IMR-90 (cell line): ENCODE results near the gene SLC66A2. TPM values are rescaled to one million over a fixed set of nuclear protein-coding genes. Genes with fewer than 3 reads are reported as not detected.

ENCODE experiments used
- ATAC-seq: fragments of 200-7000 bp; cut with Tn5 transposase; 2 replicates; pipeline ENCODE4 v1.9.1; 2020; ENCODE audit warnings: low read depth, mild to moderate bottlenecking, moderate library complexity
- BruUV-seq: library from RNA; stranded (reverse); fragments of 400-500 nt; replicated peaks from 2 replicates; lab custom pipeline; 2021; lab: Mats Ljungman, UMichigan
- CTCF ChIA-PET: fragments of 300-600 bp; formaldehyde crosslinking; extraction: SDS; loops from one replicate; lab custom pipeline; 2021; ENCODE audit warnings: antibody characterized with exemption; lab: Yijun Ruan, JAX
- POLR2A ChIA-PET: fragments of 300-600 bp; sonication (Branson Sonifier 250); formaldehyde crosslinking; loops from one replicate; lab custom pipeline; 2022; ENCODE audit warnings: antibody characterized with exemption; ENCODE audit not compliant: unreplicated experiment; lab: Charles Lee
- DNase-seq: peaks from one replicate; pipeline ENCODE4 v3.0.0; 2013
- H2AFZ ChIP-seq: replicated peaks from 2 replicates; pipeline ENCODE3; 2013; ENCODE audit warnings: low read length, mild to moderate bottlenecking; ENCODE audit not compliant: poor library complexity
- H2AK5ac ChIP-seq: 2 replicates; pipeline ENCODE4 v1.6.1; 2013; ENCODE audit warnings: low read depth, low read length, inconsistent platforms
- H2AK9ac ChIP-seq: replicated peaks from 2 replicates; pipeline ENCODE3; 2013; ENCODE audit warnings: mild to moderate bottlenecking, low read depth, low read length, moderate library complexity; ENCODE audit not compliant: poor library complexity
- H2BK120ac ChIP-seq: 2 replicates; pipeline ENCODE4 v1.6.1; 2013; ENCODE audit warnings: low read depth, low read length, inconsistent platforms
- H2BK15ac ChIP-seq: 3 replicates; pipeline ENCODE4 v1.6.1; 2013; ENCODE audit warnings: low read depth, low read length, inconsistent platforms
- H2BK20ac ChIP-seq: 2 replicates; pipeline ENCODE4 v1.6.1; 2013; ENCODE audit warnings: low read depth, mild to moderate bottlenecking, inconsistent platforms, low read length, moderate library complexity
- H2BK5ac ChIP-seq: 2 replicates; pipeline ENCODE4 v1.6.1; 2013; ENCODE audit warnings: mild to moderate bottlenecking, low read depth, low read length, inconsistent platforms; ENCODE audit not compliant: poor library complexity, severe bottlenecking
- H3K14ac ChIP-seq: replicated peaks from 2 replicates; pipeline ENCODE4 v1.6.1; 2013; ENCODE audit warnings: low read depth, low read length, inconsistent platforms
- H3K18ac ChIP-seq: 2 replicates; pipeline ENCODE4 v1.6.1; 2013; ENCODE audit warnings: low read depth, low read length, control low read depth
- H3K23ac ChIP-seq: 2 replicates; pipeline ENCODE4 v1.6.1; 2013; ENCODE audit warnings: low read depth, low read length, inconsistent platforms
- H3K27ac ChIP-seq: 2 replicates; pipeline ENCODE4 v1.5.1; 2013; ENCODE audit warnings: mild to moderate bottlenecking, control low read depth, low read length; ENCODE audit not compliant: insufficient read depth
- H3K27me3 ChIP-seq: 2 replicates; pipeline ENCODE4 v1.6.1; 2013; ENCODE audit warnings: low read length; ENCODE audit not compliant: control insufficient read depth, insufficient read depth
- H3K36me3 ChIP-seq: 2 replicates; pipeline ENCODE4 v1.6.1; 2013; ENCODE audit warnings: low read length, mixed read lengths; ENCODE audit not compliant: control insufficient read depth, insufficient read depth
- H3K4ac ChIP-seq: 2 replicates; pipeline ENCODE4 v1.6.1; 2013; ENCODE audit warnings: low read depth, low read length, inconsistent platforms
- H3K4me1 ChIP-seq: 2 replicates; pipeline ENCODE4 v1.6.1; 2013; ENCODE audit warnings: low read length, mixed read lengths; ENCODE audit not compliant: control insufficient read depth, insufficient read depth
- H3K4me2 ChIP-seq: 2 replicates; pipeline ENCODE4 v1.6.1; 2013; ENCODE audit warnings: low read depth, mild to moderate bottlenecking, control low read depth, low read length, moderate library complexity
- H3K4me3 ChIP-seq: 2 replicates; pipeline ENCODE4 v1.5.1; 2013; ENCODE audit warnings: low read depth, mild to moderate bottlenecking, control low read depth, low read length, moderate library complexity; ENCODE audit not compliant: insufficient read depth
- H3K56ac ChIP-seq: 2 replicates; pipeline ENCODE4 v1.6.1; 2013; ENCODE audit warnings: low read length, inconsistent platforms; ENCODE audit not compliant: insufficient read depth; ENCODE audit errors: extremely low read depth
- H3K79me1 ChIP-seq, 2 experiments: 2 replicates each; pipeline ENCODE4 v1.6.1; 2013; ENCODE audit warnings: low read length in 2 of 2, inconsistent platforms in 1 of 2, low read depth in 1 of 2
- H3K9ac ChIP-seq: 2 replicates; pipeline ENCODE4 v1.6.1; 2013; ENCODE audit warnings: low read depth, low read length, control low read depth
- H3K9me1 ChIP-seq: 2 replicates; pipeline ENCODE4 v1.6.1; 2013; ENCODE audit warnings: low read length, inconsistent platforms; ENCODE audit not compliant: insufficient read depth
- H3K9me3 ChIP-seq: 2 replicates; pipeline ENCODE4 v1.6.1; 2013; ENCODE audit warnings: low read length; ENCODE audit not compliant: control insufficient read depth, insufficient read depth
- H4K20me1 ChIP-seq: 2 replicates; pipeline ENCODE4 v1.6.1; 2013; ENCODE audit warnings: low read length, inconsistent platforms; ENCODE audit not compliant: insufficient read depth
- H4K5ac ChIP-seq: 2 replicates; pipeline ENCODE4 v1.6.1; 2013; ENCODE audit warnings: mild to moderate bottlenecking, low read depth, low read length, control low read depth
- H4K8ac ChIP-seq, 2 experiments: 2 replicates each; pipeline ENCODE4 v1.6.1; 2013; ENCODE audit warnings: low read depth in 2 of 2, low read length in 2 of 2, control low read depth in 1 of 2, inconsistent platforms in 1 of 2
- H4K91ac ChIP-seq: 2 replicates; pipeline ENCODE4 v1.6.1; 2013; ENCODE audit warnings: low read depth, low read length, inconsistent platforms; ENCODE audit not compliant: insufficient read depth
- BHLHE40 ChIP-seq: fragments of 150-350 bp; IDR thresholded peaks from 2 replicates; pipeline ENCODE4 v1.6.1; 2016; ENCODE audit warnings: mild to moderate bottlenecking, low read depth, low read length
- MAFK ChIP-seq: IDR thresholded peaks from 2 replicates; pipeline ENCODE4 v1.6.1; 2012; ENCODE audit warnings: low read depth, low read length, improper control_type of control experiment
- NFE2L2 ChIP-seq: fragments of 150-350 bp; IDR thresholded peaks from 2 replicates; pipeline ENCODE4 v1.6.1; 2016; ENCODE audit warnings: low read depth, mild to moderate bottlenecking, low read length
- RCOR1 ChIP-seq: IDR thresholded peaks from 2 replicates; pipeline ENCODE4 v1.6.1; 2012; ENCODE audit warnings: mild to moderate bottlenecking, low read length, improper control_type of control experiment; ENCODE audit not compliant: insufficient replicate concordance
- SMC3 ChIP-seq: fragments of 150-350 bp; IDR thresholded peaks from 2 replicates; pipeline ENCODE4 v1.6.1; 2016; ENCODE audit warnings: low read depth, mild to moderate bottlenecking, antibody characterized with exemption, low read length, moderate library complexity
- WGBS, 2 experiments: methylation state at CpG; one replicate each; pipeline versions ENCODE4 v1.1.5 to v1.1.7; 2013; ENCODE audit warnings: missing lambda C conversion rate in 2 of 2; ENCODE audit not compliant: insufficient read length in 1 of 2; ENCODE audit errors: extremely low coverage in 2 of 2; 5-methylcytosine and 5-hydroxymethylcytosine counted together
- dilution Hi-C: fragments of 300-500 bp; cut with HindIII; formaldehyde crosslinking; loops from one replicate; pipeline ENCODE4 v1.14.3; 2018; ENCODE audit warnings: low sequenced_read_pairs; ENCODE audit not compliant: unreplicated experiment
- in situ Hi-C: fragments of 300-500 bp; cut with MboI; formaldehyde crosslinking; loops from 3 replicates; pipeline ENCODE4 v1.14.3; 2019; ENCODE audit warnings: low sequenced_read_pairs, inconsistent platforms, mixed read lengths
- intact Hi-C: fragments of 100-400 bp; cut with micrococcal nuclease; formaldehyde crosslinking; loops from 2 replicates; pipeline ENCODE4 v1.10.0; 2022
- polyA plus RNA-seq, 3 experiments: library from polyadenylated mRNA; depleted of rRNA; stranded (reverse); fragments of >200 nt; gene quantifications; 2 replicates each; pipeline ENCODE4 v1.2.3, GENCODE V29; 2012; ENCODE audit warnings: low replicate concordance in 1 of 3
- total RNA-seq: library from RNA; depleted of rRNA; stranded (reverse); fragments of >200 nt; gene quantifications from 2 replicates; pipeline ENCODE4 v1.2.3, GENCODE V29; 2012

The SLC66A2 gene
- total and polyA plus RNA-seq, 2 of the 4 experiments (the other 2 are of a cell fraction): 17.6 to 23.5 TPM

GRCh38 chr18:79902075-79902474 is 49.4 kb downstream of the SLC66A2 start:
- ChIA-PET CTCF (no interaction called here), POLR2A (no interaction called here)
- Histone ChIP-seq H3K27me3 (no peaks in the 10 kb centered on the region), H3K18ac (no peak overlapping the region), H3K9ac (no peak overlapping the region), H2AFZ (no peak overlapping the region), H4K5ac (no peak overlapping the region), H3K56ac (no peak overlapping the region), H2BK15ac (no peak overlapping the region), H2AK9ac (no peak overlapping the region), H3K4me2 (no peak overlapping the region), H3K9me1 (no peaks in the 10 kb centered on the region), H2BK5ac (no peak overlapping the region), H3K27ac (no peak overlapping the region), H3K4me3 (no peak overlapping the region), H3K9me3 (peaks cover 34% of the 10 kb centered on the region), H4K91ac (no peak overlapping the region), H2BK20ac (no peak overlapping the region), H3K4ac (no peak overlapping the region), H3K36me3 (peaks cover 33% of the 10 kb centered on the region), H3K23ac (no peak overlapping the region), H4K20me1 (no peaks in the 10 kb centered on the region; the same call in 1 of the 2 replicates), H4K8ac (no peak overlapping the region), H3K14ac (no peak overlapping the region), H3K4me1 (peaks cover 4% of the 10 kb centered on the region), H3K79me1 (no peaks in the 10 kb centered on the region; a peak in 1 of 4 replicates), H2BK120ac (no peak overlapping the region), H2AK5ac (no peak overlapping the region)
- TF ChIP-seq MAFK: no peak
- no peak for TF ChIP-seq RCOR1
- no peak for TF ChIP-seq NFE2L2
- TF ChIP-seq BHLHE40: no peak
- no peak for TF ChIP-seq SMC3
- ATAC-seq (no peak), DNase-seq (no peak)
- dilution Hi-C loops (no loop called here), in situ Hi-C loops (no loop called here), intact Hi-C loops (no loop called here)
- WGBS, 2 experiments: 96% methylated on average over 7 of the region's 8 CpGs; no CpG with 5 or more reads in 1 of the 2 experiments
- BruUV-seq: no TSS peak
